Measurements from ENCODE around the gene NEDD4L.
"Not testable (repeated sequence)": the region's sequence is repeated elsewhere in the genome, so short reads cannot be mapped to it uniquely, and the experiment has no call there.

The NEDD4L gene

GRCh38 chr18:58027341-58027740 lies 16.7 kb upstream of the NEDD4L start:
- DNase-seq: no peak

- DNase-seq: no peak
Measured at GRCh38 chr18:58028109-58028784, 15.8 kb upstream of the NEDD4L start.

GRCh38 chr18:58032233-58032632 lies 11.8 kb upstream of the NEDD4L start:
- no peak for DNase-seq

DNA sequence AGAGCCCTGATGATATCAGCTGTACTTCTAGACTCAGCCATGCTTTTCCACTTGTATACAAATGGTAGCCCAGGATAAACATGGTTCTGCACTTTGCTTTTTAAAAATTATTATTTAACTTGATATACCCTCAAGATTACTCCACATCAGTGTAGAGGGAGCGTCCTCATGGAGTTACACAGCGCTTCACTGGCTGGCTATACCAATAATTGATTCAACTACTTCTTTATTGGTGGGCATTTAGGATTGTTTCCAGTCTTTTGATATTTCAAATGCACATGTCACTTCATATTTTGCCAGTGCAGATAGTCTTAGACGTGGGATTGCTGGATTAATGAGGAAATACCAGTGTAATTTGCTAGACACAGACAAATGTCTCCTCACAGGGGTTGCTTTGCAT lies 10.8 kb upstream of the NEDD4L start:
- no peak for DNase-seq

GRCh38 chr18:58034370-58034769 lies 9.7 kb upstream of the NEDD4L start:
- no peak for DNase-seq

DNA sequence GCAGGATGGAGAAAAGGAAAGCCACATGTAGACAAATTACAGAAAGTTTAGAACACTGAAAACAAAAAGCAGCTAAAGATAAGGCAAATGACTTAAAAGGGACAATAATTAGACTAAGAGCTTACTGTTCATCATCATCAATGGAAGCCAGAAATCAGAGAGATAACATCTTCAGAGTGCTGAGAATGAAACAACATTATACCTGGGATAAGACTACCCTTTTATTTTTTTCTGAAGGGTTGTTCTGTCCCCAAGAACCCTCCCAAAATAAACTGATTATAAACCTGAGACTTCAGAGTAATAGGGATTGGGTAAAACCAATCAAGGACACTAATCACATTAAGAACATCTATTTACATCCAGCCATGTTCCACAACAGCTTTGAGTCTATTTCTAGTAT lies 6.9 kb upstream of the NEDD4L start:
- no peak for DNase-seq

DNA sequence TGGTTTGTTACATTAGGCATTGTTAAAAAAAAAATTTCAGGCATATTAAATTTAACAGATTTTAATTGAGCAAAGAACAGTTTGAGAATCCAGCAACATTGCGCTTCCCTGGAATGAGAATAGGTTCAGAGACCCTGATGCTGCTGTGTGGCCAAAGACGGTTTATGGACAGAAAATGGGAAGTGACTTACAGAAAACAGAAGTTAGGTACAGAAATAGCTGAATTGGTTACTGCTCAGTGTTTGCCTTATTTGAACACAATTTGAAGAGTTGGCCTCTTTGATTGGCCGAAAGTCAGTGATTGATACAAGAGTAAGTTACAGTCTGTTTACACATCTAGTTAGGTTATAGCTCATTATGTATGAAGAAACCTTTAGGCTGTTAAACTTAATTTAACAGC lies 6.0 kb upstream of the NEDD4L start:
- DNase-seq: peak; percentile 57 to 72

DNA sequence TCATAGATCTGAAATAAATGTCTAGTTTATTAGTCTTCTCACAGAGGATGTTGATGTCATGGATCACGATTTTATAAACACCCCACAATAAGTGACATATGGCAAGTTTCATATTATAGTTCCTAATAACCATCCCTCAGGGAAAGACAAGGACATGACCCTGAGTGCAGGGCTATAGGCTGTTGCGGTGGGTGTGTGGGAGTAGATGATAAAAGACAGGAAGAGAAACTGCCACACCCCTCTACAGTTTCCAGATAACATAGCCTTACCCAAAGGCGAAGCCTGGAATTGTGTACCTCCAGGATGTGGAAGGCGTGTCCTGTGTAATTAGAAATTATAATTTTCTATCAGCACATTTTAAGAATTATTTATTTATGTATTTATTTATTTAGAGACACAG lies 2.4 kb upstream of the NEDD4L start:
- no peak for DNase-seq

DNA sequence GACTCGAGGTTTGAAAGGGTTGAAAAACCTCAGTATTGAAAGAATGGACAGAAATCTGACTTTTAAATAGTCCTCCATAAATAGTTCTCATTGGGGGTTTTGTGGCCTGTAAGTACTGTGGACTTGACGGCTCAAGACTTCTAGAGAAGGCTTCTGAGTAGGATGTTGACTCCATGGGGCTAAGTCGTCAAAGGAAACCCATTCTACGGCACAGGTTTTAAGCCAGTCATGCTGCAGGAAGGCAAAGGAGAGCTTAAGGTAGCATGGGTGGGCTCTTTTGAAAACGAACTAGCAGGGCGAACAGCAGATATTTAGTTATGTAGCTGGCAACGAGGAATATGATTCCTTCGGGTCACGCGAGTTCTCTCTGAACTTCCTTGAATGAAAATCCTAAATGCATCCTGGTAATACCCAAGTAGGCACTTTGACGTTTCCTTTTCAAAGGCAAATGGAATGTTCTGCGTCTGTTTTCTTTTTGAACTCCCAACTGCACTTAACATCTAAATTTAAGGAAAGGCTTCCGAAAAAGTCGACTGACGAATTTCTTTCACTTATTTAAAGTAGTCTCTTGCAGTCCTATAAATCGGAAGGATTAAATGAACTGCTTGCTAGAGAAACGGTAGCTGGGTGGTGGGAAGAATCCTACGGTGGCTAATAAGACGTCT lies 1.1 kb upstream of the NEDD4L start:
- peak in 1 of 2 experiments; percentile 53 for DNase-seq

DNA sequence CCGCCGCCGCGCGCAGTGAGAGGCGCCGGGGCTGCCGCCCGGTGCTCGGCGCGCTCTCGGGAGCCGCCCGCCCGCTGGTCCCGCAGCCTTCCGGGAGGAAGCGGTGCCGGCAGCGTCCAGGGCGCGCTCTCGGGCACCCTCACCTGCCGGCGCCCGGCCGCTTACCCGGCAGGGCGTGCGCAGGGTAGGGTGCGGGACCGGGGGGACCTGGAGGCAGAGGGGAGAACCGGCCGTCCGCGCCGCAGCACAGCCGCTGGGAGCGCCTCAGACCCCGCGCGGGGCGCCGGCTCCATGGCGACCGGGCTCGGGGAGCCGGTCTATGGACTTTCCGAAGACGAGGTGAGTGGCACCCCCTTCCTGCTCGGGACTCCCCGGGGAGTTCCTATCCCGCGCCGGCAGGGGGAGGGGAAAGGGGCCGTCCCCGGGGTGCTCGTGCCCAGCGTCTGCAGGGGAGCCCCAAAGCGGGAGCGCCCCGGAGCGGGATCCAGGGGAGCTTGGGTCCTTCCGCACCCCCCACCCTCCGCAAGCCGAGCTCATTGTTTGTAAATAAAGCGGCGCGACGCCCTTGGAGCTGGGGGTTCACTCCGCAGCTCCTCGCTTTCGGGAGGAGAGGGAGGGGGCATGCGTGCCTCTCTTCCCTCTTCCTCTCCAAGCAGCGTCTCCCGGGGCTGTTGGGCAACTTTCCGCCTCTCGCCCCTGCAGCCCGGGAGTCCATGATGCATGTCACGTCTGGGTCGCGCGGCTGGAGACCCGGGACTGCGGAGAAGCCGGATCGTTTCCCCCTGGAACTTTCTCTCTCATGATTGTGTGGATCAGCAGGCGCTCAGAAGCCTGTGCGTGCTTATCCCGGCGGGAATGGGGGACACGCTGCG lies 580 bp downstream of the NEDD4L start:
- DNase-seq: peak; percentile 39 to 42

DNA sequence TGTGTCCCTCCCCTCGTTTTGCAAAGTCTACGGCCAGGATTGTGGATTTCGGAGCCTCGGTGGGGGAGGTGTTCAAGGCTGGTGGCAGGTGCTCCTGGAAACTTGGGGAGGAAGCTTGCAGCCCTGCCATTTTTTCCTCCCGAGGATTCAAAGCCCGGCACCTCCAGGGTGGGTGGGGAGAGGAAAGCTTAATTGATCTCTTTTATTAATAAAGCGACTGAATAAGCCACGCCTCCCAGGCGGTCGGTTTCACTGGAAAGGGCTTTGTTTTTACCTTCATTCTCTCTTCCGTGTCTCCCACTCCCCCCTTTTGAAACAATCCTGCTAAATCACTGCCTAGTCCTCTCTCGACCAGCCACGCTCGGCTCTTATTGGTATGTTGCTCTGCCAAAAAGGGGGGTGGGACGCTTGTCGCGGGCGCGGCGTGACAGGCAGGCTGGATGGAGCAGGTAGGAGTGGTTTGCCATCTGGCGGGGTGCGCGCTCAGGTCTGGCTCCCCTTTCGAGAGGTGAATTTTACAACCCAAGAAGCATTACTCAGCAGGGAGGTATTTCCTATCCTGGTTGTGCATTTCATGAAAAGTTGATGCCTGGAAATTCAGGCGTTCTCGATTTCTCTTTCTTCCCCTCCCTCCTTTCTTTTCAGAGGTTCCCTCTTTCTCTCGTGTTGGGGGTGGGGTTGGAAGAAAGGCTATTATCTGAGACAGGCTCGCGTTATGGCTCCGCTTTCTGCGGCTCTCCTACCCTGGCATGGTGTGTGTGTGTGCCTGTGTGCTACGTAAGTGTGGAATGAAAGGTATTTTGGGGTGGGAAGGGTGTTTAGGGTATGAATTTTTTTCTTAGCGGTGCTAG lies 1.4 kb downstream of the NEDD4L start:
- peak; percentile 46 to 52 for DNase-seq

- peak; percentile 11 to 23 for DNase-seq
Measured at GRCh38 chr18:58046093-58046793, 2.2 kb downstream of the NEDD4L start.

DNA sequence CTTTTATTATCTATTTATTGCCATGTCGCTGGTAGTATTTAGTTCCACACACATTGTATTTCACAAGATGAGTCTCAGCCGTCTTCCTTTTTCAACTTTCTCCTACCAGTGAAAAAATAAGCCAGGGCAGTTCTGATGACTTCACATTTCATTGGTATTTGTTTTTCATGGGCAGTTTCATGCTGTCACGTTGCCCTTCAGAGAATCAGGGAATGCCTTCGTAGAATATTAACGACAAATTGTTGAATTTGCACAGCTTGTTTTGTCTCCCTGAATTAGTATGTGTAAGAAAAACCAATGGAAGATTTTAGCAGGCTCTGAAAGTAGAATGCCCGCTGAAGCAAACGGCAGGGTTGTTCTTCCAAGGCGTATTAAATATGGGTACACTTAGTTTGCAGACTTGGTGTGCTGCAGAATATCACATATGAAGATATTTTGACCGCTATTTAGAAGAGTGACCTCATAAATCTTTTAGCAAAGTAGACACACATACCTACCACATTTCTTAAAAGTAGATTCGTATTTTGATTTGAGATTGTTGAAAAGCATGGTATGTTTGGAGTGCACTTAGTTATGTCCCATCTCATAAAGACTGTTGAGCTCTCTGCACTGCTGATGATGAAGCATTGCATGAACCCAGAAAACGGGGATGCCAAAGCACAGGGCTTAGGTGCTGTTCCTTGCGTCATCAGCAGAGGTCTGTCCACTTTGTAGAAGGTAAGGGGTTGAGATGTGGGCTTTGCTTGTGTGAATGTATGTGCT lies 2.9 kb downstream of the NEDD4L start:
- DNase-seq: no peak

- no peak for DNase-seq
Measured at GRCh38 chr18:58047556-58047882, 3.5 kb downstream of the NEDD4L start.

DNA sequence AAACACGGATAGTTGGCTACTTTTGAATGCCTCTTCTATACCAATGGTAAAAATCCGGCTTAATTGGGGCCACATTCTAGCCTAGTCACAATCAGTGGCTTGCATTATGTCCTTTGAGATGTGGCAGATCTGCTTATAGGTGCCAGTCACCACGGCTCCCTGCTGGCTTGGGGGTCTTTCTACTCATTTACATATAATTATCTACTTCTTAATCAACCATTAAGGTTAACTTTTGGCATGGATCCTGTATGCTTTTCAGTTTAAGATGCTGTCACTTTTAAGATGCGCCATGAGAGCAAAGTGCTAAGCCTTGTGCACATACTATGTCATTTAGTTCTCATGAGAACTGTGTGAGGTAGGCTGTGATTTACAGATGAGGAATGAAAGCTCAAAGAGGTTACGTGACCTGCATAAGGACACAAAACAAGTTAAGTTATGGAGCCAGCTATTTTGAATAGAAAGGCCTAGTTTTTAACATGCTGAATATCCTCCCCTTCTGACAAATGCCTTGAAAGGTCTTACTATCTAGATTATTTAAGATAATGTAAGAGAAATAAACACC lies 4.1 kb downstream of the NEDD4L start:
- DNase-seq: no peak

DNA sequence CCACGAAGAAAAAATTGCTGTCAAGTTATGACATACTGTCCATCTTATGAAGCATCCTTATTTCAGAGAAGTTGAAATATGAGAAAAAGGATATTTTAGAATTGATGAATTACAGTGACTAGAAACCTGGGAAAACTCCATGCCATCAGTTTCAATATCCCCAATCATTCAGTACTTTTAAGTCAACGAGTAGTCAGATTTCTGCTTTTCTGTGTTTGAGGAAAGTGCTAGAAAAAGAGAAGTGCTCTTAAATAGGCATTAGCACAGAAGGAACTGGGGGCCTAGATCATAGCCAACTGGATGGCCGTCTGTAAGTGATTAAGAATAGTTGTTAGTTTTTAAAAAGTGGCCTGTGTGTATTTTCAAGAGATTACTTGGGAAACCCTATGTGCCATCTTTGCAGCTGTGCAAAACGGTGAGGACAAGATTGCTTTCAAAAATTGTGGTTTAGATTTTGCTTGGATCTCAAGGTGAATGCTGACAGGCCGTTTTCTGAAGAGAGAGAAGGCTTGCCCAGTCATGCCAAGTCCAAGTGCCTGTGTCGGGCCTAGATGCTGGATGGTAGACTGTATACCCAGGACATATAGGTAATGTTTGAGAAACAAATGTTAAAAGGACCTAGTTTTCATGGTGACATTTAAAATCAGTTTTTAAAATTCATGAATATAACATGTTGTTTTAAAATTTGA lies 5.1 kb downstream of the NEDD4L start:
- DNase-seq: no peak

DNA sequence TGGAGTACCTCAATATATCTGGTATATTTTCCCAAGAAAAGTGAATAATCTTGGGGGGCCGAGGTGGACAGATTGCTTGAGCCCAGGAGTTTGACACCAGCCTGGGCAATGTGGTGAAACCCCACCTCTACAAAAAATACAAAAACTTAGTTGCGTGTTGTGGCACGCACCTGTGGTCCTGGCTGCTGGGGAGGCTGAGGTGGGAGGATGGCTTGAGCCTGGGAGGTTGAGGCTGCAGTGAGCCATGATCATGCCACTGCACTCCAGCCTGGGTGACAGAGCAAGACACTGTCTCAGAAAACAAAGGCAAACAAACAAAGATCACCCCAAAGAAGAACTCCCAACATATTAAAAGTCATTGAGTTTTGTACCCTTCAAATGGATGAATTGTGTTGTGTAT lies 6.9 kb downstream of the NEDD4L start:
- DNase-seq: not testable (repeated sequence)

DNA sequence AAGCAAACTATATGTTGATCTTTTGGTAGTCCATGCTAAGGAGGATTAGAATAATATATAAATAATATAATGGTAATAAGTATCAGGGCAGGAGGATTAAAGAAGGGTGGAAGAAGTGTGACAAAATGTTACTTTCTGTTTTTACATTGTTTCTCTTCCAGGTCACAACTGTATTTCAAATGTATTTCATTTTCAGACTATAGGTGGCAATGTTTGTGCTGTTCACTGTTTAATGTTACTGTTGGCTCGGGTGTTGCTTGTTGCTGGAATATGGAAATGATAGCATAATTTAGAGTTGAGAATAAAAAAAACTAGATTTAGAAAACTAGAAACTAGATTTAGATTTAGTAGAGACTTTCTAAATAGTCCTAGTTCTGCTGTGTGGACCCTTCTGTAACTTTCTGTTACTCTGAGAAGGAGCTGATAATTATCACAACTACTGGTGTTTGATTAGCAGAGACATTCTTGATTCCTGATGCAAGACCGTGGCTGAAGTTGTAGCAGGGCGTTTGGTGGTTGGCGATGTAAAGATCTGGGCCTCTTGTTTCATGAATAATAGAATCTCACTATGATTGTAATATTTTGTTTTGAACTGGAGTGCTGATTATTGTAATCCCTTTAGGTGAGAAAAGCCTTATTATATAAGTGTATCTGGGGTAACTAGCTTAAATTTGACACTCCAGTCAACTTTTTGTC lies 7.9 kb downstream of the NEDD4L start:
- peak; percentile 31 to 69 for DNase-seq

- no peak for DNase-seq
Measured at GRCh38 chr18:58052960-58053359, 8.9 kb downstream of the NEDD4L start.
